Activated CD8-positive, alpha-beta memory T cell treated with anti-CD3 and anti-CD28 coated beads, Interleukin-2, amount 50 U/mL, for 24 hours (primary cell): Measurements from ENCODE around the gene LCLAT1.

ENCODE experiments used
- DNase-seq: peaks from one replicate; pipeline ENCODE4 v3.0.0-alpha.2; 2020; ENCODE audit errors: extremely low read depth

The LCLAT1 gene

GRCh38 chr2:30514848-30515435 lies 67.9 kb downstream of the LCLAT1 start:
- no peak for DNase-seq

DNA sequence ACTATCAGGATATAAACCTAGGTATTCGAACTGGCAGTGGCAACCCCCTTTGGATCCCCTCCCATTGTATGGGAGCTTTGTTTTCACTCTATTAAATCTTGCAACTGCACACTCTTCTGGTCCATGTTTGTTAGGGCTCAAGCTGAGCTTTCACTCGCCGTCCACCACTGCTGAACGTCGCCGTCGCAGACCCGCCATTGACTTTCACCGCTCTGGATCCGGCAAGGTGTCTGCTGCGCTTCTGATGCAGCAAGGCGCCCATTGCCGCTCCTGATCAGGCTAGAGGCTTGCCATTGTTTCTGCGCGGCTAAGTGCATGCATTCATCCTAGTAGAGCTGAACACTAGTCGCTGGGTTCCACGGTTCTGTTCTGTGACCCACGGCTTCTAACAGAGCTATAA lies 69.1 kb downstream of the LCLAT1 start:
- DNase-seq = no peak

GRCh38 chr2:30519796-30520195 lies 72.8 kb downstream of the LCLAT1 start:
- no peak for DNase-seq

DNA sequence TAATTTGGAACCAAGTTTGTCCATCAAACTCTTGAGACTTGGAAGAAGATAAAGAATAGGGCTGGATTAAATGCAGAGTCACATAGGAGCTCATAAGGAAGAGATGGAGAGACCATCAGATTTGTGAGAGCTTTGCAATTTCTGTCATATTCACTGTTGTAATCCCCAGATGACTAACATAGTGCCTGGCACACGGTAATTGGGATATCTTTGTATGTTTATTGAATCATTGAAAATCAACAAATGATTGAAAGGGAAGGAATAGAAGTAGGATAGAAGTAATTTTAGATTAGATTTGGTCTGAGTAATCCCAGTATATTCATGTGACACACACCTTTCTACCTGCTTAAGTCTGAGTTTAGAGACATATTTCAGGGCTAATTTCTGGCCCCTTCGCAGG lies 75.4 kb downstream of the LCLAT1 start:
- DNase-seq = no peak

DNA sequence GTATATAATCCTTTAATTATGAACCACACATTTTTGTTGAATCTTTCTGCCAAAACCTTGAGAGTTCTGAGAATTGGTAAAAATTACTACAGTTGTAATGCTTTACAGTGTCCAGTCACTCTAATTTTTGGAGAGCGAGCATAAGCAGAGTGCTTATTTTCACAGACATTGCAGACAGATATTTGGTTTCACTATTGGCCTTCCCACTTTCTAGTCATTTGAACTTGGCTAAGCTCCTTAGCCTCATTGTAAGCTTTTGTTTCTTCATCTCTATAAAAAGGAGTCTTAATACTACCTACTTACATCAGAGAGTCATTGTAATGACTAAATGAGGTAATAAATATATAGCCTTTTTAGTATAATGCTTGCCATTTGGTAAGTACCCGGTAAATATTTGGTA lies 80.4 kb downstream of the LCLAT1 start:
- DNase-seq = no peak

DNA sequence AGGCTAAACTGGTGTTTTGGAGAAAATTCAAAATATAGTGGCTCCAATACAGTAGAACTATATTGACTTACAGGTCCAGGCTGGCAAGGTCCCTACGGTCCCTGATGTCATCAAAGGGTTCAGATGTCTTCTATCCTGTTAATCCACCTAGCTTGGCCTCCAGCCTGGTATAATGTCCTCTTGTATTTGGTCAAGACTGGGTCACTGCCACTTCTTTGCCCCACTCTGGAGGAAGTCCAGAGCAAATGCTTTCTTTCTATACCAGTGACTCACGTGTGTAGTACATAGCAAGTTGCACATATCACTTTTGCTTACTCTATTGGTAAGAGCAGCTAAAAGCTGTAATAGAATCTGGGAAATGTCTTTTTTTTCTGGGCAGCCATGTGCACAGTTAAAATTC lies 80.8 kb downstream of the LCLAT1 start:
- DNase-seq = no peak

GRCh38 chr2:30530346-30530745 lies 83.3 kb downstream of the LCLAT1 start:
- no peak for DNase-seq

GRCh38 chr2:30541680-30542079 lies 94.6 kb downstream of the LCLAT1 start:
- DNase-seq = no peak

DNA sequence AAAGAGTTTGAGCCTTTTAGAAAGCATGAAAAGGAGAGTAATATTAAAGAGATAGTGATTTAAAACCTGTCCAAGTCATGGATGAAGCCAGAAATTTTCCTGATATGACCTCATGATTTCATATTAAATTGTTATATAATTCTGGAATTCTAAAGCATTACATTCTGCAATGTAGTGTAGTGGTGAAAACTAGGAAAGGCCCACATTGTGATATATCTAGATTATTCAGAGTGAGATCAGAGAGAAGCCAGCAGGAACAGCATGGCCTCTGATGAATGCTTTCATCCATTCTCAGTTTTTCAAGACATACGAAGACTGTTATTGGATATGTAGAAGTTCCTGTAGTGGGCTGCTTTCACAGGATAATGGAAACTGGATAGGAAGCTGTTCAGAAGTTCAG lies 98.8 kb downstream of the LCLAT1 start:
- DNase-seq = no peak

DNA sequence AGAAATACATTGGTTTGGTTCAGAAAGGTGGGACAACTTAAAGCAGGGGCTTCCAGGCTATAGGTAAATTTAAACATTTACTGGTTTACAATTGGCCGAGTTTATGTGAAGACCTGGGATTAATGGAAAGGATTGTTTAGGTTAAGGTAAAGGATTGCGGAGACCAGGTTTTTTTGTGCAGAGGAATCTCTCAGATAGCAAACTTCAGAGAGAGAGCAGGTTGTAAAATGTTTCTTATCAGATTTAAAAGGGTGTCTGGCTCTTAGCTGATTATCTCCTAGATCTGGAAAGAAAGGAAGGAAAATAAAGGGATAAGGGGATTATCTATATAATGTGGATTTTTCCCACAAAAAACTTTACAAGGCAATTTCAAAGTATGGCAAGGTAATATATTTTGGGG lies 101.3 kb downstream of the LCLAT1 start:
- no peak for DNase-seq

- no peak for DNase-seq
Measured at GRCh38 chr2:30549096-30549495, 102.0 kb downstream of the LCLAT1 start.

GRCh38 chr2:30559544-30560275 lies 112.7 kb downstream of the LCLAT1 start:
- no peak for DNase-seq

DNA sequence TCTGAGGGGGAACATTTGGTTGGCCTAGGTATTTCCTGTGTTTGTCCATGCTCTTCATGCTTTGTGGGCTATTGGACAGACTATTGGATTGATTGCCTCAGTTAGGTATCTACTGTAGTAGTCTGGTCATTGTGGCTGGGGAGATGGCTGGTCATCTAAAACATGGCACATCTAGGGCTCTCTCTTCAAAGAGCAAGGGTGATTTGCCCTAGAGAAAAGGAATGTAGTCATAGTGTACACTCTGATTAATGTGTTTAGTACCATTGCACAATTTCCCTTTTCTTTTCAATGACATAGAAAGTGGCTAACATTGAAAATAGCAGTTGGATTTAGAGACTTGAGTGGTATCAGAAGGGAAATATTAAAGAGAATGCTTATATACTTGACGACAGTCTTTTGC lies 114.3 kb downstream of the LCLAT1 start:
- DNase-seq = no peak

DNA sequence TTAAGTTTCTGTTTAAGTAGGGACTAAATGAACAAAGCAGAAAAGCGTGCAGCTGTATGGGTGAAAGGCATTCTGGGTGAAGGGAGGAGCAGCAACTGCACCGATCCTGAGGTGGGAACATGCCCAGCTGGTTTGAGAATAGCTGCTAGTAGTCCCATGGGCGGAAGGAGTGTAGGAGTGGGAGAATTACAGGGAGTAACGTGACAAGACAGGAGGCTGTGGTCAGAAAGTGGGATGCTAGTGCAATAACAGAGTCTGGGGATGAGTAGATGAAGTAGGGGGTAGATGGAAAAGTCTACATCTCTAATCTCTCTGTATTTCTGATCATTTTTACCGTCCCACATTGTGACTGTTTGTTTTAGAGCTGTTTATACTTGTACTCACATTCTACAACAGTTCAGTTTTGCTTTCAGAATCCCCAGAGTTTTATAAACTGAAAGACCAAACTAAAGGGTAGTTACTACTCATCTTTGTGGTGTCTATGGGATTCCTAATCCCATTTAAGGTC lies 118.9 kb downstream of the LCLAT1 start:
- DNase-seq = no peak

GRCh38 chr2:30566631-30567030 lies 119.6 kb downstream of the LCLAT1 start:
- no peak for DNase-seq

DNA sequence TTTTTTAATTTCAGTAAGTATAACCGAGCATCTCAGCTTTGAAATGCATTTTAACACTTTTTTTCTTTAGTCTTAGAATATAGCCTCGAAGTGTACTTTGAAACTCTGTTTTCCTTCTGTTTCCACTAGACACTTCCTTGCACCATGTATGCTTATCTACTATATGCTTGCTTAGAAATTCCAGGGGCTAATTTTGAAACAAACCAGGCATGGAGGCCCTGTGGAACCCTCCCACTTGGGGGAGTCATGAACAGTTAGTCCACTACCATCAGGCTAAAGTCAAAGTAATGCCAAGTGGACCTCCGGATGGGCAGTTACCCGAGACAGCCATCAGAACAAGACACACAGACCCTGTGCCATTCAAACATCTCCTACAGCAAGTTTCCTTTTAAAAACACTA lies 120.3 kb downstream of the LCLAT1 start:
- DNase-seq = no peak

DNA sequence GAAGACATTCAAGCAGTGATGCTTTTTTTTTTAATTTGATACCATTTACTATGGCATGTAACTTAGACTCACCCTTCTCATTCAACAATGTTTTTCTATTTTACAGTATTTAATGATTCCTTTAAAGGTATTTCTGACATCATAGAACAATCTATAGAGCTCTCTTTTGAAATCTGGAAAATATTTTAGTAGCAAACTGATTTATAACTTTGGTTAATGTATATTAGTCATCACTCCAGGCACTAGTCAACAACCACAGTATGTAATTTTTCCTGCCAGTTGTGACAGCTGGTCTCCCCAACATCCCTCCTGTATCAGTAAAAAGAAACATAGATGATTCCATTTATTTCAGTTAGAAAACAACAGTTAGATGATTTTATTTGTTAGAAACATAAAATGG lies 122.9 kb downstream of the LCLAT1 start:
- no peak for DNase-seq

GRCh38 chr2:30577151-30577550 lies 130.1 kb downstream of the LCLAT1 start:
- DNase-seq = no peak

DNA sequence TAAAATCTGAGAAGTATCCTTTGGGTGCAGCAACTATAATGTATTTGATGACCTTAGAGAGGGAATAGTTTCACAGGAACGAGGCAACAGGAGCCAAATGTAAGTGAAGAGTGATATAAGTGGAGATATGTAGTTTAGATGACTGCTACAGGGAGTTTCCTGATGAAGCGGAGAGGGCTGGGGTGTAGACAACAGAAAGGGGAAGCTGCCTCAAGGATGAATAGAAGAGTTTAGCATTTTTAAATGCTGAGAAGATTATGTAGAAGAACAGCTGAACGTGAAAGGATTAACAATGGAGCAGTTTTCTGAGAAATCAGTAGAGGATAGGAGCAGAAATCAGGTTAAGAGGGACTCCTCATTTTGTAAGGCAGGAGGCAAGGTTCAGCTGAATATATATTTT lies 133.3 kb downstream of the LCLAT1 start:
- no peak for DNase-seq

DNA sequence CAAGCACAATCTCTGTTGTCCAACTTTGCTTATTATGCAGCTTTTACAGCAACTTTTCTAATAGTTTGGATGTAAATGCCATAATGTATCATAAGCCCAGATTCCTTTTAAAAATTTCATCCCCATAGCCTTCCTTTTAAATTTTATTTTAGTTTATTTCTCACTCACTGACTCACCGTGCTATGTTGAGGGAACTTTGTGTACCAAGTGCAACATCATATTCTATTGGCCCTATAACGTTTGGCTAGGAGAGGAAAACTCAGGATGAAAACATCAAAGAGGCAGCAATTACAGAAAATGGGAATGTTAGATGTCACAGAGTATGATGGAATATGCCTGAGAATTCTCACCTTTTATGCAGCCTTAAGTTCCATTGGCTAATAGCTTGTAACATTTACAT lies 135.5 kb downstream of the LCLAT1 start:
- DNase-seq = no peak

DNA sequence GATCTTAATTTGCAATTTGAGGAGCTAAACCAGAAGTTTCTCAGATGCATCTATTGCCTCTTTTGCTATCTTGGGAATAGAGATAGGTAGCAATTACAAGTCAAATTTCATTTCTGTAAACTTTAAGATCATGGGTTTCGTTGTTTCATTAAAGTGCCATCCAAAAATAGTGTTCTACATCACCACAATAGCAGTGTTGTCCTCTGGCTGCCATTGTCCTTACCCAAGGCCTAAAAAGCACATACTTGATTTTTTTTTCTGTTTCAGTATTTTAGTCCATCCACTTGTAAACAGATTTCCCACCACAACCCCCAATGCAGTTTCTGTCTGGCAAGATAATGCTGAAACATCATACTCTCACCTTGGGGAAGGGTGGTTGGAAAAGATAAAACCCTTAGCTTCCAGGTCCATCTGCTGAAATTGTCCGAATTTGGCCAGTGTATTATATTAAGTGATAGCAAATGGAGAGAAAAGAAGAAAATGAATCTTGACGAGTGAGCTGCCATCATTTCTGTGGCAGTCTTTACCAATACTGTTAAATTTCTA lies 136.2 kb downstream of the LCLAT1 start:
- DNase-seq = no peak

GRCh38 chr2:30584116-30584515 lies 137.1 kb downstream of the LCLAT1 start:
- DNase-seq = no peak

- DNase-seq = no peak
Measured at GRCh38 chr2:30588994-30589393, 141.9 kb downstream of the LCLAT1 start.
